ENCODE measurements around the gene MYO1B. TPM values are rescaled to one million over a fixed set of nuclear protein-coding genes. Genes with fewer than 3 reads are reported as not detected.

The MYO1B gene
- polyA plus RNA-seq, 1 experiment = 87.2 TPM

GRCh38 chr2:191209340-191209739, 35.9 kb upstream of the MYO1B start:
- Histone ChIP-seq H3K4me3 (ENCODE audit: low read depth, low read length) (no peak overlapping the region), H3K36me3 (ENCODE audit: control insufficient read depth, insufficient read depth, low read length) (no peaks in the 10 kb centered on the region), H3K27me3 (ENCODE audit: control insufficient read depth, insufficient read depth, low read length) (no peaks in the 10 kb centered on the region)
- CTCF ChIA-PET = interaction anchor here (0.6 to 1.2 kb wide), 2 partner anchors 8 to 16 kb away, joined by 3 read pairs; no protein-coding TSS in a partner anchor
- no peak for DNase-seq (ENCODE audit: low read depth)
- POLR2A ChIA-PET = no interaction called here
- TF ChIP-seq, protein P1, sequence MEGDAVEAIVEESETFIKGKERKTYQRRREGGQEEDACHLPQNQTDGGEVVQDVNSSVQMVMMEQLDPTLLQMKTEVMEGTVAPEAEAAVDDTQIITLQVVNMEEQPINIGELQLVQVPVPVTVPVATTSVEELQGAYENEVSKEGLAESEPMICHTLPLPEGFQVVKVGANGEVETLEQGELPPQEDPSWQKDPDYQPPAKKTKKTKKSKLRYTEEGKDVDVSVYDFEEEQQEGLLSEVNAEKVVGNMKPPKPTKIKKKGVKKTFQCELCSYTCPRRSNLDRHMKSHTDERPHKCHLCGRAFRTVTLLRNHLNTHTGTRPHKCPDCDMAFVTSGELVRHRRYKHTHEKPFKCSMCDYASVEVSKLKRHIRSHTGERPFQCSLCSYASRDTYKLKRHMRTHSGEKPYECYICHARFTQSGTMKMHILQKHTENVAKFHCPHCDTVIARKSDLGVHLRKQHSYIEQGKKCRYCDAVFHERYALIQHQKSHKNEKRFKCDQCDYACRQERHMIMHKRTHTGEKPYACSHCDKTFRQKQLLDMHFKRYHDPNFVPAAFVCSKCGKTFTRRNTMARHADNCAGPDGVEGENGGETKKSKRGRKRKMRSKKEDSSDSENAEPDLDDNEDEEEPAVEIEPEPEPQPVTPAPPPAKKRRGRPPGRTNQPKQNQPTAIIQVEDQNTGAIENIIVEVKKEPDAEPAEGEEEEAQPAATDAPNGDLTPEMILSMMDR (IDR thresholded peaks at IDR 0.05; ENCODE audit: insufficient read depth, low read depth, low read length) = no peak

DNA sequence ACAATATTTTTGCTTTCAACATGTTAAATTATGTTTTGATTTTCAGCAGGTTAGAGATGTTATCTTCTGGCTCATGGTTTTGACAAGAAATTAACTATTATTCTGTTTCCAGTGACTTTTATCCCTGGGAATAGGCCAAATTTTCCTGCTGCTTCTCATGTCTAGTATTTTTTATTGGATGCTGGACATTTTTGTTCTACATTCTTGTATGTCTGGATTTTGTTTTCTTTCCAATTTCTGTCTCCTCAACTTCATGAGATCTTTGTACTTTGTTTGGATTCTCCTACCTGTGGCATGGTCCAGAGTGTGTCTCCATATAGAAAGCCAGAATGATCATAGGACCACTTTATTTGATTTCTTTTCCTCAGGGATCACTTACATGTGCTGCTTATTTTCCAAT, 33.1 kb upstream of the MYO1B start:
- CTCF ChIA-PET = no interaction called here
- no peaks in the 10 kb centered on the region for H3K36me3 ChIP-seq (ENCODE audit: control insufficient read depth, insufficient read depth, low read length)
- H3K4me3 ChIP-seq (ENCODE audit: low read depth, low read length) = no peak overlapping the region
- TF ChIP-seq, protein P1 (IDR thresholded peaks at IDR 0.05; ENCODE audit: insufficient read depth, low read depth, low read length) = no peak
- POLR2A ChIA-PET = no interaction called here
- DNase-seq (ENCODE audit: low read depth) = no peak
- no peaks in the 10 kb centered on the region for H3K27me3 ChIP-seq (ENCODE audit: control insufficient read depth, insufficient read depth, low read length)

- H3K36me3 ChIP-seq (ENCODE audit: control insufficient read depth, insufficient read depth, low read length) = no peaks in the 10 kb centered on the region
- TF ChIP-seq, protein P1 (IDR thresholded peaks at IDR 0.05; ENCODE audit: insufficient read depth, low read depth, low read length) = no peak
- ChIA-PET CTCF (no interaction called here), POLR2A (no interaction called here)
- no peaks in the 10 kb centered on the region for H3K27me3 ChIP-seq (ENCODE audit: control insufficient read depth, insufficient read depth, low read length)
- no peak for DNase-seq (ENCODE audit: low read depth)
- no peak overlapping the region for H3K4me3 ChIP-seq (ENCODE audit: low read depth, low read length)
These were observed 31.9 kb upstream of the MYO1B start for GRCh38 chr2:191213333-191213732.

DNA sequence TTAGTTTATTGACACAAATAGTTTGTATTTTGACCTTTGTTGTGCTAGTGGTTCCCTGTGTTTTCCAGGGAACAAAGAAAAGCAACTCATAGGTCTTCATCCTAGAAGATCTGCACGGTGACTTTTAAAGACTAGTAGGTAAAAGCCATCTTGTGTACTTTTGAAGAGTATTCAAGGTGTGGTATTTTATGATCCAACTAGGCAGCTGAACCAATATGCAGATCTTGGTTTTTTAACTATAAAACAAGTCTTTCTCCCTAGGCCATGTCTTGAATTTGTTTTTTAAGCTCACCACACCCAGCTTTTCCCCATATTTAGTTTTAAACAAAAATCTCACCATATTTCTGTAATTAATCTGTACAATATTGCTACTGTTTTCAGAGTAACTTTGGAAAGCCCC, 30.0 kb upstream of the MYO1B start:
- TF ChIP-seq, protein P1 (IDR thresholded peaks at IDR 0.05; ENCODE audit: insufficient read depth, low read depth, low read length) = no peak
- Histone ChIP-seq H3K4me3 (ENCODE audit: low read depth, low read length) (no peak overlapping the region), H3K27me3 (ENCODE audit: control insufficient read depth, insufficient read depth, low read length) (no peaks in the 10 kb centered on the region), H3K36me3 (ENCODE audit: control insufficient read depth, insufficient read depth, low read length) (no peaks in the 10 kb centered on the region)
- ChIA-PET POLR2A (no interaction called here), CTCF (interaction anchor here (0.7 to 2.6 kb wide), 4 partner anchors 12 to 283 kb away, joined by 3 to 13 read pairs (median 4); no protein-coding TSS in a partner anchor)
- DNase-seq (ENCODE audit: low read depth) = no peak

GRCh38 chr2:191215666-191216065, 29.5 kb upstream of the MYO1B start:
- POLR2A ChIA-PET = no interaction called here
- TF ChIP-seq, protein P1 (IDR thresholded peaks at IDR 0.05; ENCODE audit: insufficient read depth, low read depth, low read length) = no peak
- Histone ChIP-seq H3K27me3 (ENCODE audit: control insufficient read depth, insufficient read depth, low read length) (no peaks in the 10 kb centered on the region), H3K36me3 (ENCODE audit: control insufficient read depth, insufficient read depth, low read length) (no peaks in the 10 kb centered on the region), H3K4me3 (ENCODE audit: low read depth, low read length) (no peak overlapping the region)
- CTCF ChIA-PET = interaction anchor here (1.0 to 2.6 kb wide), 3 partner anchors 12 to 282 kb away, joined by 3 to 13 read pairs (median 3); no protein-coding TSS in a partner anchor
- DNase-seq (ENCODE audit: low read depth) = no peak

All from BJ (cell line).